ENCODE data around the gene SRCIN1. TPM values are rescaled to one million over a fixed set of nuclear protein-coding genes. Genes with fewer than 3 reads are reported as not detected.

Gene SRCIN1
- polyA plus RNA-seq, 2 donors: 2.2 to 2.5 TPM

- Histone ChIP-seq H3K4me1 (ENCODE audit: control insufficient read depth in 2 of 2, insufficient read depth in 2 of 2, low read length in 1 of 2) (peaks cover 0 to 23% of the 10 kb centered on the region in 2 donors), H3K9me3 (ENCODE audit: control insufficient read depth in 2 of 2, insufficient read depth in 1 of 2, low read depth in 1 of 2, low read length in 1 of 2) (peaks cover 0 to 8% of the 10 kb centered on the region in 2 donors), H3K27ac (ENCODE audit: low read depth in 2 of 2, low read length in 1 of 2) (no peak overlapping the region), H3K27me3 (ENCODE audit: control insufficient read depth in 1 of 2, insufficient read depth in 2 of 2, low read length in 2 of 2) (peaks cover 3 to 35% of the 10 kb centered on the region in 2 donors), H3K4me3 (ENCODE audit: low read depth in 1 of 2, low read length in 2 of 2) (no peak overlapping the region), H3K36me3 (ENCODE audit: control insufficient read depth in 2 of 2, insufficient read depth in 2 of 2, low read length in 1 of 2) (no peaks in the 10 kb centered on the region)
- WGBS, 2 donors: 13 to 19% methylated on average over 6 of the region's 6 CpGs
Observed at GRCh38 chr17:38559880-38560230, 45.9 kb downstream of the SRCIN1 start.

GRCh38 chr17:38559051-38559879 is 46.5 kb downstream of the SRCIN1 start:
- Histone ChIP-seq H3K4me3 (ENCODE audit: low read depth in 1 of 2, low read length in 2 of 2) (peak overlapping the region; percentile 33 to 52), H3K9me3 (ENCODE audit: control insufficient read depth in 2 of 2, insufficient read depth in 1 of 2, low read depth in 1 of 2, low read length in 1 of 2) (peaks cover 0 to 8% of the 10 kb centered on the region in 2 donors), H3K27ac (ENCODE audit: low read depth in 2 of 2, low read length in 1 of 2) (peak overlapping the region; percentile 25 to 90), H3K4me1 (ENCODE audit: control insufficient read depth in 2 of 2, insufficient read depth in 2 of 2, low read length in 1 of 2) (peaks cover 3 to 23% of the 10 kb centered on the region in 2 donors), H3K27me3 (ENCODE audit: control insufficient read depth in 1 of 2, insufficient read depth in 2 of 2, low read length in 2 of 2) (peaks cover 3 to 32% of the 10 kb centered on the region in 2 donors), H3K36me3 (ENCODE audit: control insufficient read depth in 2 of 2, insufficient read depth in 2 of 2, low read length in 1 of 2) (no peaks in the 10 kb centered on the region)
- 3% methylated on average over 33 to 44 of the region's 44 CpGs for WGBS, 2 donors

- Histone ChIP-seq H3K4me3 (ENCODE audit: low read depth in 1 of 2, low read length in 2 of 2) (peak overlapping the region; percentile 33 to 52), H3K4me1 (ENCODE audit: control insufficient read depth in 2 of 2, insufficient read depth in 2 of 2, low read length in 1 of 2) (peaks cover 4 to 23% of the 10 kb centered on the region in 2 donors), H3K9me3 (ENCODE audit: control insufficient read depth in 2 of 2, insufficient read depth in 1 of 2, low read depth in 1 of 2, low read length in 1 of 2) (peaks cover 0 to 8% of the 10 kb centered on the region in 2 donors), H3K36me3 (ENCODE audit: control insufficient read depth in 2 of 2, insufficient read depth in 2 of 2, low read length in 1 of 2) (no peaks in the 10 kb centered on the region), H3K27me3 (ENCODE audit: control insufficient read depth in 1 of 2, insufficient read depth in 2 of 2, low read length in 2 of 2) (peaks cover 3 to 27% of the 10 kb centered on the region in 2 donors), H3K27ac (ENCODE audit: low read depth in 2 of 2, low read length in 1 of 2) (peak overlapping the region; percentile 25 to 90)
- WGBS, 2 donors: 1 to 3% methylated on average over 9 to 10 of the region's 10 CpGs
Observed at GRCh38 chr17:38558728-38559050, 47.1 kb downstream of the SRCIN1 start.

- WGBS, 2 donors: 3% methylated on average over 50 to 52 of the region's 52 CpGs
- peak overlapping the region; percentile 63 to 91 for H3K27ac ChIP-seq (ENCODE audit: low read depth in 2 of 2, low read length in 1 of 2)
- H3K4me3 ChIP-seq (ENCODE audit: low read depth in 1 of 2, low read length in 2 of 2): peak overlapping the region; percentile 33 to 52
Observed at GRCh38 chr17:38557836-38558727, 47.7 kb downstream of the SRCIN1 start.

GRCh38 chr17:38557396-38557795 is 48.4 kb downstream of the SRCIN1 start:
- no peaks in the 10 kb centered on the region for H3K36me3 ChIP-seq (ENCODE audit: control insufficient read depth in 2 of 2, insufficient read depth in 2 of 2, low read length in 1 of 2)
- H3K27ac ChIP-seq (ENCODE audit: low read depth in 2 of 2, low read length in 1 of 2): peak overlapping the region; percentile 63 to 91
- WGBS, 2 donors: 67 to 75% methylated on average over 6 of the region's 6 CpGs
- no peak overlapping the region for H3K4me3 ChIP-seq (ENCODE audit: low read depth in 1 of 2, low read length in 2 of 2)
- H3K9me3 ChIP-seq (ENCODE audit: control insufficient read depth in 2 of 2, insufficient read depth in 1 of 2, low read depth in 1 of 2, low read length in 1 of 2): peaks cover 0 to 8% of the 10 kb centered on the region in 2 donors
- H3K4me1 ChIP-seq (ENCODE audit: control insufficient read depth in 2 of 2, insufficient read depth in 2 of 2, low read length in 1 of 2): peaks cover 4 to 21% of the 10 kb centered on the region in 2 donors
- H3K27me3 ChIP-seq (ENCODE audit: control insufficient read depth in 1 of 2, insufficient read depth in 2 of 2, low read length in 2 of 2): peaks cover 3 to 14% of the 10 kb centered on the region in 2 donors

More at GRCh38 chr17:38557836-38558727, 47.7 kb downstream of the SRCIN1 start:
- Histone ChIP-seq H3K36me3 (ENCODE audit: control insufficient read depth in 2 of 2, insufficient read depth in 2 of 2, low read length in 1 of 2) (no peaks in the 10 kb centered on the region), H3K9me3 (ENCODE audit: control insufficient read depth in 2 of 2, insufficient read depth in 1 of 2, low read depth in 1 of 2, low read length in 1 of 2) (peaks cover 0 to 8% of the 10 kb centered on the region in 2 donors), H3K27me3 (ENCODE audit: control insufficient read depth in 1 of 2, insufficient read depth in 2 of 2, low read length in 2 of 2) (peaks cover 3 to 21% of the 10 kb centered on the region in 2 donors), H3K4me1 (ENCODE audit: control insufficient read depth in 2 of 2, insufficient read depth in 2 of 2, low read length in 1 of 2) (peaks cover 4 to 21% of the 10 kb centered on the region in 2 donors)

- no peak overlapping the region for H3K4me3 ChIP-seq (ENCODE audit: low read depth in 1 of 2, low read length in 2 of 2)
- WGBS, 2 donors: 78 to 83% methylated on average over 6 of the region's 6 CpGs
- peak overlapping the region; percentile 73 to 91 for H3K27ac ChIP-seq (ENCODE audit: low read depth in 2 of 2, low read length in 1 of 2)
- peaks cover 0 to 5% of the 10 kb centered on the region in 2 donors for H3K9me3 ChIP-seq (ENCODE audit: control insufficient read depth in 2 of 2, insufficient read depth in 1 of 2, low read depth in 1 of 2, low read length in 1 of 2)
- H3K4me1 ChIP-seq (ENCODE audit: control insufficient read depth in 2 of 2, insufficient read depth in 2 of 2, low read length in 1 of 2): peaks cover 4 to 21% of the 10 kb centered on the region in 2 donors
- no peaks in the 10 kb centered on the region for H3K36me3 ChIP-seq (ENCODE audit: control insufficient read depth in 2 of 2, insufficient read depth in 2 of 2, low read length in 1 of 2)
- H3K27me3 ChIP-seq (ENCODE audit: control insufficient read depth in 1 of 2, insufficient read depth in 2 of 2, low read length in 2 of 2): peaks cover under 1 to 4% of the 10 kb centered on the region in 2 donors
Observed at GRCh38 chr17:38556239-38556638, 49.5 kb downstream of the SRCIN1 start.

GRCh38 chr17:38554430-38555350 is 51.1 kb downstream of the SRCIN1 start:
- Histone ChIP-seq H3K36me3 (ENCODE audit: control insufficient read depth in 2 of 2, insufficient read depth in 2 of 2, low read length in 1 of 2) (no peaks in the 10 kb centered on the region), H3K9me3 (ENCODE audit: control insufficient read depth in 2 of 2, insufficient read depth in 1 of 2, low read depth in 1 of 2, low read length in 1 of 2) (no peaks in the 10 kb centered on the region), H3K4me1 (ENCODE audit: control insufficient read depth in 2 of 2, insufficient read depth in 2 of 2, low read length in 1 of 2) (peaks cover 4 to 26% of the 10 kb centered on the region in 2 donors), H3K27ac (ENCODE audit: low read depth in 2 of 2, low read length in 1 of 2) (peak overlapping the region; percentile 32 to 86), H3K4me3 (ENCODE audit: low read depth in 1 of 2, low read length in 2 of 2) (no peak overlapping the region), H3K27me3 (ENCODE audit: control insufficient read depth in 1 of 2, insufficient read depth in 2 of 2, low read length in 2 of 2) (no peaks in the 10 kb centered on the region)
- 37 to 50% methylated on average over 8 of the region's 8 CpGs for WGBS, 2 donors

- Histone ChIP-seq H3K27me3 (ENCODE audit: control insufficient read depth in 1 of 2, insufficient read depth in 2 of 2, low read length in 2 of 2) (no peaks in the 10 kb centered on the region), H3K4me3 (ENCODE audit: low read depth in 1 of 2, low read length in 2 of 2) (no peak overlapping the region), H3K27ac (ENCODE audit: low read depth in 2 of 2, low read length in 1 of 2) (no peak overlapping the region), H3K9me3 (ENCODE audit: control insufficient read depth in 2 of 2, insufficient read depth in 1 of 2, low read depth in 1 of 2, low read length in 1 of 2) (no peaks in the 10 kb centered on the region), H3K4me1 (ENCODE audit: control insufficient read depth in 2 of 2, insufficient read depth in 2 of 2, low read length in 1 of 2) (peaks cover 4 to 12% of the 10 kb centered on the region in 2 donors), H3K36me3 (ENCODE audit: control insufficient read depth in 2 of 2, insufficient read depth in 2 of 2, low read length in 1 of 2) (no peaks in the 10 kb centered on the region)
- WGBS, 2 donors: 92% methylated on average over 17 of the region's 17 CpGs
Observed at GRCh38 chr17:38552343-38552742, 53.4 kb downstream of the SRCIN1 start.

GRCh38 chr17:38551121-38551520 is 54.6 kb downstream of the SRCIN1 start:
- 70 to 76% methylated on average over 9 of the region's 9 CpGs for WGBS, 2 donors
- H3K9me3 ChIP-seq (ENCODE audit: control insufficient read depth in 2 of 2, insufficient read depth in 1 of 2, low read depth in 1 of 2, low read length in 1 of 2): no peaks in the 10 kb centered on the region
- no peaks in the 10 kb centered on the region for H3K27me3 ChIP-seq (ENCODE audit: control insufficient read depth in 1 of 2, insufficient read depth in 2 of 2, low read length in 2 of 2)

More at GRCh38 chr17:38551121-38551520, 54.6 kb downstream of the SRCIN1 start:
- H3K36me3 ChIP-seq (ENCODE audit: control insufficient read depth in 2 of 2, insufficient read depth in 2 of 2, low read length in 1 of 2): no peaks in the 10 kb centered on the region
- H3K27ac ChIP-seq (ENCODE audit: low read depth in 2 of 2, low read length in 1 of 2): no peak overlapping the region
- H3K4me1 ChIP-seq (ENCODE audit: control insufficient read depth in 2 of 2, insufficient read depth in 2 of 2, low read length in 1 of 2): peaks cover 4 to 6% of the 10 kb centered on the region in 2 donors
- no peak overlapping the region for H3K4me3 ChIP-seq (ENCODE audit: low read depth in 1 of 2, low read length in 2 of 2)
